ENCODE data around the gene CNIH2. TPM values are rescaled to one million over a fixed set of nuclear protein-coding genes. Genes with fewer than 3 reads are reported as not detected.

CNIH2 gene
- total and polyA plus RNA-seq, 2 of the 13 experiments (the other 11 are each of a cell fraction or from before 2014, with no cell fraction given): 0.60 to 0.69 TPM

- no peaks in the 10 kb centered on the region for H3K79me2 ChIP-seq (ENCODE audit: insufficient read depth, low read length)
- intact Hi-C loops (cut with micrococcal nuclease; ENCODE audit: unreplicated experiment) (no loop called here), in situ Hi-C loops (cut with HindIII; ENCODE audit: extremely low pct_ligation_motif_present, low pct_unique_long_range_greater_than_20kb) (no loop called here)
- no peak overlapping the region for H3K9ac ChIP-seq (ENCODE audit: insufficient read depth, low read depth, low read length)
- no peaks in the 10 kb centered on the region for H3K9me3 ChIP-seq (ENCODE audit: low read length)
- TF ChIP-seq ZNF790 (CRISPR knock-in tag; IDR thresholded peaks at IDR 0.05; ENCODE audit: borderline replicate concordance): no peak
- no peak for TF ChIP-seq ZNF530 (CRISPR knock-in tag; IDR thresholded peaks at IDR 0.05; ENCODE audit: low read depth)
- no peak for TF ChIP-seq SPEN (CRISPR knock-in tag; IDR thresholded peaks at IDR 0.05; ENCODE audit: low read depth)
- TF ChIP-seq MEF2D (CRISPR knock-in tag; IDR thresholded peaks at IDR 0.05): no peak
- TF ChIP-seq PLSCR1 (CRISPR knock-in tag; IDR thresholded peaks at IDR 0.05; ENCODE audit: borderline replicate concordance): no peak
- no peak for TF ChIP-seq ZNF629 (CRISPR knock-in tag; conservative IDR thresholded peaks at IDR 0.05)
- TF ChIP-seq NBN (conservative IDR thresholded peaks at IDR 0.05): no peak
- TF ChIP-seq ZGPAT (CRISPR knock-in tag; IDR thresholded peaks at IDR 0.05): no peak
- no peak for TF ChIP-seq ZBTB33 (CRISPR knock-in tag; IDR thresholded peaks at IDR 0.05)
- H3K4me2 ChIP-seq (ENCODE audit: low read depth, low read length): no peak overlapping the region
- no peak for DNase-seq (ENCODE audit: low spot score)
- FAIRE-seq: no peak
- POLR2A ChIA-PET: no interaction called here
- ATAC-seq: no peak
- H3K27ac ChIP-seq (ENCODE audit: extremely low read length, insufficient read depth, low read length): no peak overlapping the region
- no peak overlapping the region for H3K4me3 ChIP-seq (replicated peaks in 1 of 3; ENCODE audit: insufficient read depth in 1 of 3, low read depth in 2 of 3, low read length in 3 of 3)
- no peaks in the 10 kb centered on the region for H3K4me1 ChIP-seq (ENCODE audit: insufficient read depth, low read length)
- H3K27me3 ChIP-seq (ENCODE audit: control insufficient read depth in 1 of 2, insufficient read depth in 2 of 2, low read length in 2 of 2): no peaks in the 10 kb centered on the region
- 83% methylated on average over 4 of the region's 6 CpGs for WGBS (ENCODE audit: low lambda C conversion rate)
- H3K36me3 ChIP-seq (replicated peaks in 1 of 2; ENCODE audit: control insufficient read depth in 1 of 2, insufficient read depth in 2 of 2, low read length in 2 of 2): peaks cover 6 to 13% of the 10 kb centered on the region in 2 experiments; a peak in 3 of 5 replicates
- CTCF ChIA-PET (ENCODE audit: low intra/inter-chr PET ratio, low total read pairs): no interaction called here
- H2AFZ ChIP-seq (ENCODE audit: low read length): no peak overlapping the region
- no TSS peak for BruUV-seq (replicated peaks)
- no peaks in the 10 kb centered on the region for H4K20me1 ChIP-seq (ENCODE audit: insufficient read depth, low read length)
Observed at GRCh38 chr11:66237867-66238266, 40.1 kb upstream of the CNIH2 start.

All from HepG2 (cell line).